Activated B cell treated with CpG ODN at 0.5 μM for 24 hours (primary cell): ENCODE measurements around the gene NOP9. TPM values are rescaled to one million over a fixed set of nuclear protein-coding genes. Genes with fewer than 3 reads are reported as not detected.

ENCODE experiments used
- ATAC-seq: fragments of 200-7000 bp; cut with Tn5 transposase; one replicate; pipeline ENCODE4 v1.10.0; 2021; ENCODE audit warnings: low read depth, mild to moderate bottlenecking, moderate library complexity
- CTCF ChIA-PET: fragments of 350-600 bp; sonication (Branson Sonifier 250); formaldehyde crosslinking; loops from one replicate; lab custom pipeline; 2021; ENCODE audit warnings: antibody characterized with exemption; lab: Charles Lee
- POLR2A ChIA-PET: fragments of 350-600 bp; sonication (Branson Sonifier 250); formaldehyde crosslinking; loops from one replicate; lab custom pipeline; 2021; ENCODE audit warnings: antibody characterized with exemption; lab: Charles Lee
- DNase-seq: peaks from one replicate; pipeline ENCODE4 v3.0.0; 2022
- H3K27ac Mint-ChIP-seq: one replicate; pipeline ENCODE4 v1.8.0; 2020; ENCODE audit warnings: mixed read lengths
- H3K27me3 Mint-ChIP-seq: one replicate; pipeline ENCODE4 v1.8.0; 2021; ENCODE audit warnings: mixed read lengths
- H3K36me3 Mint-ChIP-seq: one replicate; pipeline ENCODE4 v1.8.0; 2021; ENCODE audit warnings: low read depth, mixed read lengths
- H3K4me1 Mint-ChIP-seq: one replicate; pipeline ENCODE4 v1.8.0; 2021; ENCODE audit warnings: mixed read lengths
- H3K4me3 Mint-ChIP-seq: one replicate; pipeline ENCODE4 v1.8.0; 2020; ENCODE audit warnings: mild to moderate bottlenecking, mixed read lengths
- H3K9me3 Mint-ChIP-seq: one replicate; pipeline ENCODE4 v1.8.0; 2020; ENCODE audit warnings: mixed read lengths
- CTCF ChIP-seq: fragments of 200-600 bp; IDR thresholded peaks from one replicate; pipeline ENCODE4 v1.8.0; 2022; ENCODE audit warnings: antibody characterized with exemption, mild to moderate bottlenecking
- intact Hi-C: fragments of 100-400 bp; cut with micrococcal nuclease; formaldehyde crosslinking; loops from one replicate; pipeline ENCODE4 v1.15.1; 2024
- total RNA-seq: library from RNA; stranded (reverse); gene quantifications from 2 replicates; pipeline ENCODE4 v1.2.3, GENCODE V29; 2022

The NOP9 gene
- total RNA-seq, 1 donor from 2014 or later: 36.4 TPM

- ChIA-PET CTCF (no interaction called here), POLR2A (no interaction called here)
- Mint-ChIP-seq H3K4me3 (no peak overlapping the region), H3K36me3 (peaks cover 5% of the 10 kb centered on the region), H3K27me3 (peaks cover 20% of the 10 kb centered on the region), H3K9me3 (no peaks in the 10 kb centered on the region), H3K27ac (no peak overlapping the region), H3K4me1 (peaks cover 19% of the 10 kb centered on the region)
- TF ChIP-seq CTCF: no peak
- ATAC-seq (no peak), DNase-seq (no peak)
- intact Hi-C loops: no loop called here
Observed at GRCh38 chr14:24342889-24343288, 43.2 kb downstream of the NOP9 start.

- TF ChIP-seq CTCF: no peak
- H3K9me3 Mint-ChIP-seq: no peaks in the 10 kb centered on the region
- peaks cover 3% of the 10 kb centered on the region for H3K36me3 Mint-ChIP-seq
- H3K27ac Mint-ChIP-seq: no peak overlapping the region
- ATAC-seq (no peak), DNase-seq (no peak)
- CTCF ChIA-PET: interaction anchor here (4.9 kb wide), 1 partner anchor 10 kb away, joined by 22 read pairs; the partner anchor contains the start of gene ADCY4
- H3K27me3 Mint-ChIP-seq: peaks cover 20% of the 10 kb centered on the region
- H3K4me3 Mint-ChIP-seq: no peak overlapping the region
- POLR2A ChIA-PET: no interaction called here
- intact Hi-C loops: no loop called here
- H3K4me1 Mint-ChIP-seq: peaks cover 8% of the 10 kb centered on the region
Observed at GRCh38 chr14:24343795-24344660, 44.4 kb downstream of the NOP9 start.

DNA sequence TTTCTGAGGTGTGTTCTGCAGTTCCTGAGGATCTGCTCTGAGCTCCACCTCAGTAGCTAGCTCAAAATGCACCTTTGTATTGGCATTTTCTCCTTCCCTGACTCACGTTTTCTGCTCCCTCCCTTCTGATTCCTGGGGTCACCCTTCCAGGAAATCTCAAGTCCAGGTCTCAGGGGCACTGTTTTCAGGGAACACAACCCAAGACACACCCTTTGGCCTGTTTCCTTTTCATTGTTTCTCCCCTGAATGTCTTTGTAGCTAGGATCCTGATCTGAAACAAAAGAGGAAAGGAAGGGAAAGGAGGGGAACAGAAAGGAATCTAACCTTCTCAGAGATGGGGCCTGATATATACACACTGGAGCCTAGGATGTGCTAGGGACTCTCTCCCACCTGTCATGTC is 47.5 kb downstream of the NOP9 start:
- no peak for TF ChIP-seq CTCF
- ChIA-PET CTCF (interaction anchor here (1.9 to 4.9 kb wide), 2 partner anchors 13 to 84 kb away, joined by 4 to 22 read pairs; partner anchors contain the start of gene ADCY4), POLR2A (interaction anchor here (1.8 kb wide), 1 partner anchor 84 kb away, joined by 4 read pairs; no protein-coding TSS in a partner anchor)
- Mint-ChIP-seq H3K36me3 (no peaks in the 10 kb centered on the region), H3K9me3 (no peaks in the 10 kb centered on the region), H3K4me3 (no peak overlapping the region), H3K27me3 (peaks cover 36% of the 10 kb centered on the region), H3K27ac (no peak overlapping the region), H3K4me1 (no peaks in the 10 kb centered on the region)
- no peak for DNase-seq
- intact Hi-C loops: no loop called here
- no peak for ATAC-seq

DNA sequence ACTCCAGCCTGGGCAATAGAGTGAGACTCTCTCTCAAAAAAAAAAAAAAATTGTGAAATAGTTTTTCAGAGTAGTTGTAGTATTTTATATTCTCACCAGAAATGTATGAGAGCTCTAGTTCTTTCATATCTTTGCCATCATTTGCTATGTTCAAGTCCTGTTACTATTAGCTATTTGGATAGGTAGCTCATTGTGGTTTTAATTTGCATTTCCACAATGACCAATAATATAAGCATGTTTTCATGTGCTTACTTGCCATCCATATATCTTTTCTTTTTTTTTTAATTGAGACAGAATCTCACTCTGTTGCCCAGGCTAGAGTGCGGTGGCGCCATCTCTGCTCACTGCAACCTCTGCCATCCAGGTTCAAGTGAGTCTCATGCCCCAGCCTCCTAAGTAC is 48.5 kb downstream of the NOP9 start:
- H3K4me1 Mint-ChIP-seq: no peaks in the 10 kb centered on the region
- ATAC-seq (no peak), DNase-seq (no peak)
- intact Hi-C loops: no loop called here
- ChIA-PET POLR2A (interaction anchor here (0.6 to 1.8 kb wide), 2 partner anchors 83 to 367 kb away, joined by 4 read pairs; no protein-coding TSS in a partner anchor), CTCF (interaction anchor here (0.6 to 4.9 kb wide), 2 partner anchors 14 to 105 kb away, joined by 4 to 22 read pairs; partner anchors contain the start of gene ADCY4)
- no peaks in the 10 kb centered on the region for H3K9me3 Mint-ChIP-seq
- no peak overlapping the region for H3K4me3 Mint-ChIP-seq
- H3K36me3 Mint-ChIP-seq: no peaks in the 10 kb centered on the region
- no peak overlapping the region for H3K27ac Mint-ChIP-seq
- TF ChIP-seq CTCF: no peak
- peaks cover 41% of the 10 kb centered on the region for H3K27me3 Mint-ChIP-seq

GRCh38 chr14:24349742-24350141 is 50.1 kb downstream of the NOP9 start:
- no peak overlapping the region for H3K4me3 Mint-ChIP-seq
- H3K9me3 Mint-ChIP-seq: no peaks in the 10 kb centered on the region
- peaks cover 43% of the 10 kb centered on the region for H3K27me3 Mint-ChIP-seq
- intact Hi-C loops: no loop called here
- H3K4me1 Mint-ChIP-seq: no peaks in the 10 kb centered on the region
- H3K27ac Mint-ChIP-seq: no peak overlapping the region
- H3K36me3 Mint-ChIP-seq: no peaks in the 10 kb centered on the region
- no peak for TF ChIP-seq CTCF
- ChIA-PET CTCF (interaction anchor here (0.6 to 1.1 kb wide), 3 partner anchors 16 to 88 kb away, joined by 3 to 4 read pairs (median 3); no protein-coding TSS in a partner anchor), POLR2A (no interaction called here)
- DNase-seq (no peak), ATAC-seq (no peak)
